HG03039 (cell line): ENCODE measurements around the gene NSMCE4A.
"Not testable (repeated sequence)": the region's sequence is repeated elsewhere in the genome, so short reads cannot be mapped to it uniquely, and the experiment has no call there.

Source experiments
- ATAC-seq: cut with Tn5 transposase; IDR thresholded peaks from one replicate; pipeline ENCODE4 v1.9.1; 2021; ENCODE audit warnings: mild to moderate bottlenecking, moderate library complexity; ENCODE audit not compliant: unreplicated experiment

Gene NSMCE4A, protein sequence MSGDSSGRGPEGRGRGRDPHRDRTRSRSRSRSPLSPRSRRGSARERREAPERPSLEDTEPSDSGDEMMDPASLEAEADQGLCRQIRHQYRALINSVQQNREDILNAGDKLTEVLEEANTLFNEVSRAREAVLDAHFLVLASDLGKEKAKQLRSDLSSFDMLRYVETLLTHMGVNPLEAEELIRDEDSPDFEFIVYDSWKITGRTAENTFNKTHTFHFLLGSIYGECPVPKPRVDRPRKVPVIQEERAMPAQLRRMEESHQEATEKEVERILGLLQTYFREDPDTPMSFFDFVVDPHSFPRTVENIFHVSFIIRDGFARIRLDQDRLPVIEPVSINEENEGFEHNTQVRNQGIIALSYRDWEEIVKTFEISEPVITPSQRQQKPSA

DNA sequence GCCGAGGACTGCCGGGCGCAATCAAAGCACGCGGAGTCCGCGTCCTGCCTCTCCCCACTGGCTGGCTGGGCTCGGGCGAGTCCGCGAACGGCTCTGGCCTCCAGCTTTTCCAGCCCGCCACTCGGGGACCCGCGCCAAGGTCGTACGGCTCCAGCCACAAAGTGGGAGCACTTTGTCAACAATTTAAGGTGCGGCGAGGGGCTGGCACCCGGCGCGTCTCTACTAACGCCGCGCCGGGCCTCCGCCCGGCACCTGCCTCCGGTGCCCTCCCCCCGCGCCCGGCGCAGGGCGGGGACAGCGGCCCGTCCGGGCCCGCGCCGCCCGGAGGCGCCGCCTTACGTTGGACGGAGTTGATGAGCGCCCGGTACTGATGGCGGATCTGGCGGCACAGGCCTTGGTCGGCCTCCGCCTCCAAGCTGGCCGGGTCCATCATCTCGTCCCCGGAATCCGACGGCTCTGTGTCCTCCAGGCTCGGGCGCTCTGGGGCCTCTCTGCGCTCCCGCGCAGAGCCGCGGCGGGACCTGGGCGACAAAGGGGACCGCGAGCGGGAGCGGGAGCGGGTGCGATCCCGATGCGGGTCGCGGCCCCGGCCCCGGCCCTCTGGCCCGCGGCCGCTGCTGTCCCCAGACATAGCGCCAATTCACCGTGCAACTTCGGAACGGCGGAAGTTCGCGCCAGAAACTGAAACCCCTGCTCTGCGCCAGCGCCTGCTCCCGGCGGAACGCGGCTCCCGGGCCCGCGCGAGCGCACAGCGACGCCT, at the start of gene NSMCE4A:
NSMCE4A (minus strand) TSS at position 683 of the 760 bp plus-strand sequence; CDS start at position 631, 52 bp downstream.
- ATAC-seq: peak; percentile 79

DNA sequence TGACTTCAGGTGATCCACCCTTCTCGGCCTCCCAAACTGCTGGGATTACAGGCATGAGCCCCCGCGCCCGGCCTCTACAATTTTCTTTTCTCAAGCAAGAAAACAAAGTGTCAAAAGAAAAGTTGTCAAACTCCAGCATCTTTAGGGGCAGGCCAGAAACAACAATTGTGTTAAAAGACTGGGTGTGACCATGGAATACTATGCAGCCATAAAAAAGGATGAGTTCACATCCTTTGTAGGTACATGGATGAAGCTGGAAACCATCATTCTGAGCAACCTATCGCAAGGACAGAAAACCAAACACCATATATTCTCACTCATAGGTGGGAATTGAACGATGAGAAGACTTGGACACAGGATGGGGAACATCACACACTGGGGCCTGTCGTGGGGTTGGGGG, 48.2 kb upstream of the NSMCE4A start:
- ATAC-seq: not testable (repeated sequence)

DNA sequence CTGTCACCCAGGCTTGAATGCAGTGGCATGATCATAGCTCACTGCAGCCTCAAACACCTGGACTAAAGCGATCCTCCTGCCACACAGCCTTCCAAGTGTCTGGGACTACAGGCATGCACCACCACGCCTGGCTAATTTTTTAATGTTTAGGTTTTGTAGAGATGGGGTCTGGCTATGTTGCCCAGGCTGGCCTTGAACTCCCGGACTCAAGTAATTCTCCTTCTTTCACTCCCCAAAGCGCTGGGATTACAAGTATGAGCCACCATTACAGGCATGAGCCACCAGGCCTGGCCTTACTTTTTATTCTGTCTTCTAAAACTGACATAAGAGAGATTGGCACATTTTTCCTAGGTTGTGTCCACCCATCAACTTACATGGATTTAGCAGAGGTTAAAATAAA, 47.3 kb upstream of the NSMCE4A start:
- ATAC-seq: no peak

DNA sequence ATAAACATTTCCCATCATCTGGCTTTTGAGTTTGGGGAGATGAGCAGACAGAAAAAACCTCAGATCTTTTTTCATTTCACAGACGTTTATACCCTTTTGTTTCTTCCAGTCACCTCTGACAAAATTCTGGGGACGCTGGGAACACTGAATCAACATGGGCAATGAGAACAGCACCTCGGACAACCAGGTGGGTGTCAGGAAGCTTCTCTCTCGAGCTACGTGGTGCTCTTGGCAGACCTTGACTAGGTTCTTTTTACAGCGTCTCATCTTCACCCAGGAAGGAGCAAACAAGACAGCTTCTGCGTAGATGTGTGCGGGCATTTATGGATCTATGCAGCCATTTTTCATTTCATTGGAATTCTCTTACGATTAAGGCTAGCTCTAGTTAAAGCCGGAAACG, 46.8 kb upstream of the NSMCE4A start:
- ATAC-seq: no peak

DNA sequence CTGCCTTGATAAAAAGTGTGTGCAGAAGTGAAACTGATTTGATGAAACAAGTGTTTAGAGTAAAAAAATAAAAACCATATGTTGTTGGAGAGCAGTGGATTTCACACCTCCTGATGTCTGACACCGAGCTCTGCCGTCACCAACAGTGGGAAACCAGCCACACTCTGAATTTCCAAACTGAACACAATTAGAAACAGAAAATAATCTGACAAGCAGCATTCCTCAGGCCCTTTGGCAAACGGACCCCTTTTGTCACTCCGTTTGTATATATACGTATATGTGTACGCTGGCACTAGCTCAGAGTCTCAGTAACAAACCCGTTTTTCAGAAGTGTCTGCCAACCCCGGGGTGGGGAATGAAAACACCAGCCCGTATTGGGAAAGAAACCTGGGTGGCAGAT, 46.4 kb upstream of the NSMCE4A start:
- no peak for ATAC-seq

DNA sequence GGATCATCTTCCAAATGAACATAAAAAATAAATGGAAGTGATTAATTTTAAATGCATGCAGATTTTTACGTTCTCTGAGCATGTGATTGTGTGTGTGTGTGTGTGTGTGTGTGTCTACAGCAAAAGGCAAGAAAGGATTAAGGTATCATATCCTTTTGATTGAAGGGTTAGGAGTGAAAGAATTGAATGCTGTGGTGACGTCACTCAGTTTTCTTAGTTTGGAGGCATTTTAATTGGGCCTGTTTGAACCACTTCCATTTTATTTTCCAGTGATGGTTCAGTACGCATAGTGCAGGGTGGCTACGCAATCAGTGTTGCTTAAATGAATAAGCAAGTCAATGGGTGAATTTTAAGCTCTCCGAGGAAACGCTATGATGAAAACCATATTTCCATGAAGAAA, 45.2 kb upstream of the NSMCE4A start:
- ATAC-seq: no peak

DNA sequence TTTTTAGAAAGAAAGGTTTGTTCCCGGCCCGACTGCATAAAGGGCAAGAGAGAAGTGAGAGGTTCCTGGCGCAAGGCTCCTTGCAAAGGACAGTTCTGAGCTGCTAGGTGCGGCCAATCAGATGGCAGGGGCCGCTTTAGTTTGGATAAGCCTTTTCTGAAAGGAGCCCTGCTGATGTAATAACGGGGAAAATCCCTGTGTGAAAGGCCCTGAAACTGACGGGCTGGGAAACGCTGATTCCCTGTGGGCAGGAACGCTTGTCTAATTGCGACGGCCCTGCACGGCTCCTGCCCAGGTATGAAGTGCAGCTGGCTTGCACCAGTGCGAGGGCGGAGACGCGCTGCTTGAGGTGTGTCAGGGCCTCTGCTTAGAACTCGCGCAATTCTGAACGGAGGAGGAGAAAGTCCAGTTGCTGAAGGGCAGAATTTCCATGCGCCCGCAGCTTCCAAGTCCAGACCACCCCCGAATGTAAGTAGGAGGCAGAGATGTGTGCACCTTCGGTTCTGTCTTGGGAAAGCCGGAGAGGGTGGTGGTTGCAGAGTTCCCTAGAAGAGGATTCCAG, 44.5 kb upstream of the NSMCE4A start:
- no peak for ATAC-seq

DNA sequence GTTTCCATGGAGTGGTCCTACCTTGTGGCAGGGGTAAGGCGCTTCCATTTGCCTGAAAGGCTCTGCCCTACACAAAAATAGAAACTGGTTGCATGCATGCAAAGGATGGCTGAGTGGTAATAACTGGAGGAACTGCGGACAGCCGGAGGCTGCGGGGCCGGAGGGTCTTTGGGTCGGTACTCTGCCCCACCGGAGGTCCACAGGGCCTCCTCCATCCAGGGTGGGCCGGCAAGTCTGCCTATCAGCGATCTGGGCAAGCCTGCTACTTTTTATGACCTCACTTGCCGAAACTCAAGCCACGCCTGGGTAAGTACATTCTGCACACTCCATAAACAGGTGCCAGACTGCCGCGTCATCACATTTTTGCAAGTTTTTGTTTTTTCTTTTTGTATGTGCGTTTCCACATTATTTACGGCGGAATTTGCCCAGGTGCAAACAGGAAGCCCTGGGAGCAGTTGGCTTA, 44.0 kb upstream of the NSMCE4A start:
- ATAC-seq: no peak

DNA sequence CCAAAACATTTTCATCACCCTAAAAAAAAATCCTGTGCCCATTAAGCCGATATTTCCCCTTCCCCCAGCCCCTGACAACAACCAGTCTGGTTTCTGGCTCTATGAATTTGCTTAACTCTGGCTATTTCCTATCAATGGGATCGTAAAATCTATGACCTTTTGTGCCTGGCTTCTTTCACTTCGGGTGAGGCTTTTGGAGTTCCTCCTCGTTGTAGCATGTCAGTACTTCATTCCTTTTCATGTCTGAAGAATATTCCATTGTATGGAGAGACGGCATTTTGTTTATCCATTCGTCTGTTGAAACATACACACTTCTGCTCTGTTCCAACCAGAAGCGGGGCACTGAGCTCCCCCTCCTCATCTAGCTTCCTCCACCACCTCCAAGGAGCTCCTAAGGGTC, 43.5 kb upstream of the NSMCE4A start:
- ATAC-seq: no peak

DNA sequence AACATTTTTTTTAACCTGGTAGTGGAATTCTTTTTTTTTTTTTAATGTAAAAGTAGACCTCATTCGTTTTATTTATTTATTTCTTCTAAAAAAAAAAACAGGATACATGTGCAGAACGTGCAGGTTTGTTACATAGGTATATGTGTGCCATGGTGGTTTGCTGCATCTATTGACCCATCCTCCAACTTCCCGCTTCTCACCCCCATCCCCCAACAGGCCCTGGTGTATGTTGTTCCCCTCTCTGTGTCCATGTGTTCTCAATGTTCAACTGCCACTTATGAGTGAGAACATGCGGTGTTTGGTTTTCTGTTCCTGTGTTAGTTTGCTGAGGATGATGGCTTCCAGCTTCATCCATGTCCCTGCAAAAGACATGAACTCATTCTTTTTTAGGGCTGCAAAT, 42.9 kb upstream of the NSMCE4A start:
- not testable (repeated sequence) for ATAC-seq

DNA sequence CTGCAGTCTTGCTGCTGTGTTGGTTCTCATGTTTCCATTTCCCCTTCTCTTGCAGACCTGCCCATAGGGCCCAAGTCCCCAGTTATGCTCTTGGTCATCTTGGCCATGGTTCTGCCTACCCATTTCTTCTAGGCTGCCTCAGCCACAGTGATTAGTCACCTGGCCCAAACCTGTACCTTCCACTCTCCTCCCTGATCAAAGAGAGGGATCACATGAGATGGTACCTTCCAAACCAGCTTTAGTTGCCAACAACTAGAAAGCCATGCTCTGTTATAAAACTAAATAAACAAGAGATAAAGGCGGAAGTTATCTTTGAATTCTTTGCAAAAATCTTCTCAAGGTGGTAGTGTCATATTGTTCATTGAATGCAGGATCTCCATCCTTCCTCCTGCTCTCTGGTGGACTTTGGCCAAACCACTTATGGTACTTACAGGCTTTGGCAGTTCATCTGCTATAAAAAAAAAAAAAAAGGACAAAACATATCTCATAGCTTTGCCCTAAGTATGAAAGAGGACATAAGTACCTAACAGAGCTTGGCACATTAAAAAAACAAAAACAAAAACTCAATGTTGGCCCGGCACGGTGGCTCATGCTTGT, 39.7 kb upstream of the NSMCE4A start:
- no peak for ATAC-seq

DNA sequence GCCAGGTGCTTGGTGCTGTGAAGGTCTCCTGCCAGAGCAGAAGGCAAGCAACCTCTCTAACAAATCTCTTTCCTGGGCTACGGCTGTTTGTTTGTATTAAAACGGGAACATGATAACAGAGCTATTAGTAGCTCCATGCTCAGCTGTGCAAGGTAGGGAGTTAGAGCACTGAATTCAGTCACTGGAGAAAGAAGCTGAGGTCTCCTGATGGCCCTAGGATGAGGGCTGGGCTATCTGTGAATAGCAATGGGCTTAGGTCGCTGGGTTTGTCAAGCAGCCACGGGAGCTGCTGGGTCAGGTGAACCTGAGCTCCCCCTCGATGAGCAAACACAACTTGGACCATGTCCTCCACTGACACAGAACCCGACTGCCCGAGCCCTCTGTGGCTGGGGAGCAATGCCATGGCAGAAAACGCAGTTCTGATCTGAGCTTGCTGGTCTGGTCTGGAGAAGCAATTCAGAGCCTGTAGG, 38.3 kb upstream of the NSMCE4A start:
- ATAC-seq: no peak

DNA sequence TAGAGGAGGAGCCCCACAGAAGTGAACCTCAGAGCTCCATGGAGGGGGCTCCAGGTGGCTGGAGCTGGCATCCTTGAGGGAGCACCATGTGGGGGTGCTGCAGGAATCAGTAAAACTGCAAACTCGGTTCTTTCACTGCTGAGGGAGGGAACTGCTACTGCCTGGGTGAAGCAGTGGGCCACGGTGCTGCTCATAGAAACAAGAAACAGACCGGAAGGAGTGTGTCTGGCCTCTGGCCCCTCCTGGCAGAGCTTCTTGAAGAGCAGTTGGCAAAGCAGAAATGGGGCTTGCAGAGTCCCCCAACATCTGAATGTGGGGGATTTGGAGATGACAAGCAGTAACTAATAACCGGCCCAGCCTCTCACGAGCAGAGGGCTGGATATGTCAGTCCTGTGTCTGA, 37.7 kb upstream of the NSMCE4A start:
- no peak for ATAC-seq

DNA sequence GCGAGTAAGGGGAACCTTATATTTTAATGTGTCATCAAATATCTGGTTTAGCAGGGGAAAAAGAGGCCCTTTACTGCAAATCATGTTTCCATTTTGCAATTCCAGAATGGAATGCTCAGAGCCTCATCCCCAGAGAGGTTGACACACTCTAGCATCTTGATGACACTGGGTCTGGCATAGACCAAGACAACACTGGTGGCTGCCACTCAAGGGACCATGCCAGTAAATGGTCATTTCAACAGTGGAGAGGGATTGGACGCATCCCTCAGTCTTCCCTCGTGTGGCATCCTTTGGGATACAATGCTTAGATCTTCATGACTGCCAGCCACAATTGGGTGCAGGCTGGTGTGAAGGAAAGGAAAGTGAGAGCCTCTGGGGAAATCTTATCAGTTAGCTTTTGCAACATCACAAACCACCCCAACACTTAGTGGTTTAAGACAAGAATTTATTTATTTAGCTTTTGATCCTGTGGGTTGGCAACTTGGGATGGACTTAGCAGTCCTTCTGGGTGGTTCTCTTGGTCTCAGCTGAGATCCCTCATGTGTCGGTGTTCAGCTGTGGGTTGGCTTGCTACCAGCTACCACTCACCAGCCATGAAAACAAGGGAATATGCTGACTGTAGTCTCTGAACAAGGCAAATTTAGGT, 35.5 kb upstream of the NSMCE4A start:
- ATAC-seq: no peak

DNA sequence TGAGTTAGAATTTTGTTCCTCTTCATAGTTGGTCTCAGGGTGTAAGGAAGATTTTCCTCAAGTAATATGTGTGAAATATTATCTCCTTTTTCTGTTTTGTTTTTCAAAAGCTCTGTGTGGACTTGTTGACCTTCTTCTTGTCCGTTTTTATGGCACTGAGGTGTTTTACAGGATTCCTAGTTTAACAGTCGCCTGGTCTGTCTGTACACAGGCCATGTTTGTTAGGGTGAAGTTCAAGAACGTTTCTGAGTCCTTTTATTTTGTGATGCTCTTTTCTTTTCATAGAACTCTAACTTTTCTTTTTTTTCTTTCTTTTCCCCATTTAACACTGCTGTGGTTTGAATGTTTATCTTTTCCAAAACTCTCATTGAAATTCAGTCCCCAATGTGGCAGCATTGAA, 32.4 kb upstream of the NSMCE4A start:
- ATAC-seq: no peak

DNA sequence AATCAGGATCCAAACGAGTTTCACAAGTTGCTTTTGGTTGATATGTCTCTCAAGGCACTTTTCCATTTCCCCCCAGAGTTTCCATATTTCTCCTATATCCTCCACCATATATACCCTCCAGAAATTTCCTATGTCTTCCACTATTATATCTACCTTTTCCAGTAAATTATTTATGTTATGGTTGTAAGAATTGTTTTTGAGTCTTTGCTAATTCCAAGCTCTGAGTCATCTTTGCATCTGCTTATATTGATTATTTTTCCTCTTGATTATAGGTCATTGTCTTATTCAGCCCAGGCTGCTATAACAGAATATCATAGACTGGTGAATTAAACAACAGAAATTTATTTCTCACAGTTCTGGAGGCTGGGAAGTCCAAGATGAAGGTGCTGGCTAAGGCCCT, 26.7 kb upstream of the NSMCE4A start:
- ATAC-seq: no peak

DNA sequence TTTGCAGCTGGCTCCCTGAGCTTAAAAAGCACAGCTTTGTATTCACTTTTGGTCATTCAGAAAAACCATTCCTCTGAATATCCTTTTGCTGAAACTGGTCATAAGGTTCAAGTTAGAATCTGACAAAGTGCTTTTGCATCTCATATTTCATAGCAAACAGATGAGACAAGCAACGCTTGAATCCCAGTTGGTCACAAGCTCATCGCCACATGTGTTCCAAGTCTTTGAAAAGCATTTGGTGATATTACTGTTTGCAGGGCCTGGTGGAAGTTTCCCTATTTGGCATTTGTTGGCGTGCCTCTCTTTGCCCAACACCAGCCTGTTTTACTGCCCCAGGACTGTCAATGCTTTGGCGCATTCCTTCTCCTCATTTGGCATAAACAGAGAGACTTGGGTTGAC, 24.3 kb upstream of the NSMCE4A start:
- ATAC-seq: no peak

DNA sequence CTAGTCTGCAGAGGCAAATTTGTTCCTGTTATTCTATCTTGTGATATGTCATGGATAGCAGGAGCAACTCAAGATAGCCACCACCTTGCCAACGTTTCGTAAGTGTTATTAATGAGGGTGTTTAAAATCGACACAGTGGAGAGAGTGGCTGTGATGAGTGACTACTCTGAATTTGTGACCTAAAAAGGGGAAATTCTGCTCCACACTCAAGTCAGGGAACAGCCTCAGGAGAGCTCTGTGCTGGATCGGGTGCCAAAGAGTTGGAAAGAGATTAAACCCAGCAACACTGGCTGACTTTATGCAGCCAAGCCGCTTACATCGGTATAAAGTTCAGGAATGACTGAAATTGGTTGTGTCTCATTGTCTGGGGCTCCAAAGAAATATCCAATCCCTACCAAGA, 23.4 kb upstream of the NSMCE4A start:
- ATAC-seq: no peak

DNA sequence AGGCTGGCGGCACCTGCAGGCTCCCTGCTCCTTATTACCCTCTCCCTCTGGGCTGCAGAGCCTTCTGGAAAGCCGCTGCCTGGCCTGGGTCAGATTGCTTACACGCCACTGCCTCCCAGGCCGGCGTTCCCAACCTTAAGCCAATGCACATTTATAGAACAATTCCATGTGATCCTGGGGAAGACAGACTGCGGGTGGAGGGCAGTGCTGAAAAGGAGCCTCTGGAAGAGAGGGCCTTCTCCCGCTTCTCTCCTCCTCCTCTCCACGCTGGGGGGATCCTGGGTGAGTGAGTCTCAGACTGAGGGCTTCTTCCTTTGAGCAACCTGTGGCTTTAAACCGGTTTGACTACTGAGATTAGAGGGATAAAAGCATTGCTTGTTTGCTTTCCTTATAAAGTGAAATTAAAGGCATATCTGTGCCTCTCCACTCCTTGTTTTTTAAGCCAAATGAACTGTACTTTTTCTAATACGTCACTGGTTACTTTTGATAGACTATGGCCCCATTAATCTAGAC, 19.5 kb upstream of the NSMCE4A start:
- ATAC-seq: no peak

DNA sequence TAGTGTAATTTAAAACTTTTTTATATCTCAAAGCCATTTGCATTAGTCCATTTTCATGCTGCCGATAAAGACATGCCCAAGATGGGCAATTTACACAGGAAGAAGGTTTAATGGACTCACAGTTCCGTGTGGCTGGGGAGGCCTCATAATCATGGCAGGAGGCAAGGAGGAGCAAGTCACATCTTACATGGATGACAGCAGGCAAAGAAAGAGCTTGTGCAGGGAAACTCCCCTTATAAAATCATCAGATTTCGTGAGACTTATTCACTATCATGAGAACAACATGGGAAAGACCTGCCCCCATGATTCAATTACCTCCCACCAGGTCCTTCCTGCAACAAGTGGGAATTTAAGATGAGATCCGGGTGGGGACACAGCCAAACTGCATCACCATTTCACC, 16.7 kb upstream of the NSMCE4A start:
- ATAC-seq: not testable (repeated sequence)
